WTC11 (cell line): ENCODE measurements around the gene WDR47. TPM values are rescaled to one million over a fixed set of nuclear protein-coding genes. Genes with fewer than 3 reads are reported as not detected.
A peak's percentile ranks its signal among the peaks of the same experiment; 100 is the strongest.

ENCODE experiments used
- ATAC-seq: fragments of 200-7000 bp; cut with Tn5 transposase; 2 replicates; pipeline ENCODE4 v1.10.0; 2021; ENCODE audit warnings: mild to moderate bottlenecking, moderate library complexity
- CTCF ChIA-PET: fragments of 300-600 bp; sonication (Branson Sonifier 250); formaldehyde crosslinking; loops from one replicate; lab custom pipeline; 2021; ENCODE audit warnings: antibody characterized with exemption; lab: Charles Lee
- POLR2A ChIA-PET: fragments of 350-600 bp; sonication (Branson Sonifier 250); formaldehyde crosslinking; loops from one replicate; lab custom pipeline; 2021; ENCODE audit warnings: antibody characterized with exemption; lab: Charles Lee
- DNase-seq: peaks from one replicate; pipeline ENCODE4 v3.0.0; 2021; ENCODE audit warnings: low spot score
- H3K27ac Mint-ChIP-seq: 2 replicates; pipeline ENCODE4 v1.8.0; 2021; ENCODE audit warnings: mixed read lengths
- H3K27me3 Mint-ChIP-seq: 2 replicates; pipeline ENCODE4 v1.8.0; 2021; ENCODE audit warnings: low read depth, mild to moderate bottlenecking, moderate library complexity, mixed read lengths
- H3K36me3 Mint-ChIP-seq: 2 replicates; pipeline ENCODE4 v1.8.0; 2021; ENCODE audit warnings: mixed read lengths
- H3K4me1 Mint-ChIP-seq: 2 replicates; pipeline ENCODE4 v1.8.0; 2022; ENCODE audit warnings: mixed read lengths
- H3K4me3 Mint-ChIP-seq: 2 replicates; pipeline ENCODE4 v1.8.0; 2021; ENCODE audit warnings: mild to moderate bottlenecking, moderate library complexity, mixed read lengths
- H3K9me3 Mint-ChIP-seq: 2 replicates; pipeline ENCODE4 v1.8.0; 2021; ENCODE audit warnings: mixed read lengths
- AR ChIP-seq: fragments of 250-450 bp; sonication (Bioruptor Pico); IDR thresholded peaks from 2 replicates; pipeline ENCODE4 v1.9.0; 2021; ENCODE audit warnings: mild to moderate bottlenecking
- ATF1 ChIP-seq: sonication (generic); formaldehyde crosslinking; IDR thresholded peaks from 2 replicates; pipeline ENCODE4 v1.8.1; 2023; ENCODE audit warnings: mild to moderate bottlenecking, moderate library complexity, missing genetic modification reagents
- ATF2 ChIP-seq: sonication (generic); formaldehyde crosslinking; IDR thresholded peaks from 2 replicates; pipeline ENCODE4 v1.8.1; 2022; ENCODE audit warnings: low read depth, missing genetic modification reagents, borderline replicate concordance
- CBFB ChIP-seq: sonication (generic); formaldehyde crosslinking; IDR thresholded peaks from 2 replicates; pipeline ENCODE4 v1.8.1; 2022; ENCODE audit warnings: mild to moderate bottlenecking, low read depth, missing genetic modification reagents
- FOXK1 ChIP-seq: sonication (generic); formaldehyde crosslinking; IDR thresholded peaks from 2 replicates; pipeline ENCODE4 v1.8.0; 2022; ENCODE audit warnings: mild to moderate bottlenecking, moderate library complexity, missing genetic modification reagents
- IRF1 ChIP-seq: sonication (generic); formaldehyde crosslinking; IDR thresholded peaks from 2 replicates; pipeline ENCODE4 v1.8.0; 2023; ENCODE audit warnings: missing genetic modification reagents
- IRF2 ChIP-seq: sonication (generic); formaldehyde crosslinking; IDR thresholded peaks from 2 replicates; pipeline ENCODE4 v1.8.0; 2022; ENCODE audit warnings: low read depth, missing genetic modification reagents, borderline replicate concordance
- MLX ChIP-seq: sonication (generic); formaldehyde crosslinking; IDR thresholded peaks from 2 replicates; pipeline ENCODE4 v1.8.1; 2023; ENCODE audit warnings: mild to moderate bottlenecking, missing genetic modification reagents, moderate library complexity
- MXD4 ChIP-seq: fragments of 250-450 bp; sonication (Bioruptor Pico); IDR thresholded peaks from 2 replicates; pipeline ENCODE4 v1.8.0; 2021; ENCODE audit warnings: mild to moderate bottlenecking, moderate library complexity, borderline replicate concordance
- MYBL2 ChIP-seq: sonication (generic); formaldehyde crosslinking; IDR thresholded peaks from 2 replicates; pipeline ENCODE4 v1.8.1; 2023; ENCODE audit warnings: mild to moderate bottlenecking, moderate library complexity, missing genetic modification reagents
- NFATC4 ChIP-seq: fragments of 250-450 bp; sonication (Bioruptor Pico); IDR thresholded peaks from 2 replicates; pipeline ENCODE4 v1.9.0; 2021; ENCODE audit warnings: mild to moderate bottlenecking
- NR1H2 ChIP-seq: sonication (generic); formaldehyde crosslinking; IDR thresholded peaks from 2 replicates; pipeline ENCODE4 v1.9.0; 2021; ENCODE audit warnings: mild to moderate bottlenecking, moderate library complexity, missing genetic modification reagents
- PREB ChIP-seq: sonication (generic); formaldehyde crosslinking; IDR thresholded peaks from 2 replicates; pipeline ENCODE4 v1.8.1; 2022; ENCODE audit warnings: mild to moderate bottlenecking, missing genetic modification reagents, moderate library complexity, borderline replicate concordance
- PRRX2 ChIP-seq: fragments of 250-450 bp; sonication (Bioruptor Pico); IDR thresholded peaks from 2 replicates; pipeline ENCODE4 v1.8.0; 2021; ENCODE audit warnings: mild to moderate bottlenecking
- SP1 ChIP-seq: sonication (generic); formaldehyde crosslinking; conservative IDR thresholded peaks from 2 replicates; pipeline ENCODE4 v1.8.1; 2022; ENCODE audit warnings: missing genetic modification reagents
- TEAD4 ChIP-seq: sonication (generic); formaldehyde crosslinking; IDR thresholded peaks from 2 replicates; pipeline ENCODE4 v1.8.0; 2022; ENCODE audit warnings: mild to moderate bottlenecking, missing genetic modification reagents
- ZNF121 ChIP-seq: sonication (generic); formaldehyde crosslinking; IDR thresholded peaks from 2 replicates; pipeline ENCODE4 v1.8.0; 2023; ENCODE audit warnings: missing genetic modification reagents
- ZNF138 ChIP-seq: sonication (generic); formaldehyde crosslinking; conservative IDR thresholded peaks from 2 replicates; pipeline ENCODE4 v1.8.1; 2022; ENCODE audit warnings: mild to moderate bottlenecking, moderate library complexity, missing genetic modification reagents
- ZNF425 ChIP-seq: fragments of 250-450 bp; sonication (Bioruptor Pico); conservative IDR thresholded peaks from 2 replicates; pipeline ENCODE4 v1.9.0; 2021; ENCODE audit warnings: mild to moderate bottlenecking
- total RNA-seq: library from RNA; stranded (reverse); gene quantifications from 3 replicates; pipeline ENCODE4 v1.2.3, GENCODE V29; 2021

The WDR47 gene
- total RNA-seq, 1 experiment from 2014 or later: 7.0 TPM

- no peak for TF ChIP-seq IRF2 (CRISPR knock-in tag)
- TF ChIP-seq NR1H2 (CRISPR knock-in tag): no peak
- no peak for TF ChIP-seq ATF1 (CRISPR knock-in tag)
- no peak for TF ChIP-seq PRRX2 (CRISPR knock-in tag)
- TF ChIP-seq IRF1: no peak
- TF ChIP-seq ATF2 (CRISPR knock-in tag): no peak
- no peak for TF ChIP-seq ZNF425 (CRISPR knock-in tag)
- no peak for TF ChIP-seq PREB (CRISPR knock-in tag)
- TF ChIP-seq CBFB: no peak
- no peak for TF ChIP-seq MYBL2 (CRISPR knock-in tag)
- no peak for TF ChIP-seq SP1 (CRISPR knock-in tag)
- TF ChIP-seq ZNF138: no peak
- no peak for TF ChIP-seq MXD4
- TF ChIP-seq, all 79 proteins: peak for 0
- DNase-seq (no peak), ATAC-seq (no peak)
- H3K9me3 Mint-ChIP-seq: no peaks in the 10 kb centered on the region
- H3K4me1 Mint-ChIP-seq: peaks cover 25% of the 10 kb centered on the region
- H3K27ac Mint-ChIP-seq: no peak overlapping the region
- no peaks in the 10 kb centered on the region; the same call in 1 of the 2 replicates for H3K36me3 Mint-ChIP-seq
- ChIA-PET POLR2A (no interaction called here), CTCF (interaction anchor here (0.9 kb wide), 1 partner anchor 151 kb away, joined by 3 read pairs; a partner anchor contains a TSS)
- H3K27me3 Mint-ChIP-seq: no peaks in the 10 kb centered on the region
- H3K4me3 Mint-ChIP-seq: no peak overlapping the region
Measured at GRCh38 chr1:108961198-108961597, 80.7 kb downstream of the WDR47 start.

GRCh38 chr1:108960719-108961118 lies 81.2 kb downstream of the WDR47 start:
- Mint-ChIP-seq H3K27me3 (no peaks in the 10 kb centered on the region), H3K9me3 (no peaks in the 10 kb centered on the region), H3K4me3 (no peak overlapping the region), H3K27ac (no peak overlapping the region), H3K4me1 (peaks cover 25% of the 10 kb centered on the region), H3K36me3 (peaks cover 2% of the 10 kb centered on the region; the same call in 1 of the 2 replicates)
- DNase-seq (no peak), ATAC-seq (no peak)
- ChIA-PET POLR2A (no interaction called here), CTCF (interaction anchor here (0.9 kb wide), 1 partner anchor 152 kb away, joined by 3 read pairs; a partner anchor contains a TSS)
- TF ChIP-seq MYBL2 (CRISPR knock-in tag) (no peak), ZNF121 (CRISPR knock-in tag) (peak; percentile 72)

GRCh38 chr1:108957888-108958287 lies 84.0 kb downstream of the WDR47 start:
- ChIA-PET POLR2A (no interaction called here), CTCF (no interaction called here)
- H3K27ac Mint-ChIP-seq: peak overlapping the region; percentile 72
- no peak for TF ChIP-seq NFATC4 (CRISPR knock-in tag)
- no peak for TF ChIP-seq MLX (CRISPR knock-in tag)
- TF ChIP-seq FOXK1 (CRISPR knock-in tag): no peak
- no peak for TF ChIP-seq ZNF121 (CRISPR knock-in tag)
- TF ChIP-seq TEAD4 (CRISPR knock-in tag): no peak
- TF ChIP-seq AR: no peak
- peaks cover 36% of the 10 kb centered on the region for H3K4me1 Mint-ChIP-seq
- no peak overlapping the region for H3K4me3 Mint-ChIP-seq
- H3K27me3 Mint-ChIP-seq: no peaks in the 10 kb centered on the region
- DNase-seq: no peak
- no peaks in the 10 kb centered on the region for H3K9me3 Mint-ChIP-seq
- peaks cover 18% of the 10 kb centered on the region for H3K36me3 Mint-ChIP-seq
- ATAC-seq: no peak
